Naive thymus-derived CD4-positive, alpha-beta T cell (primary cell): ENCODE results near the gene APPBP2. TPM values are rescaled to one million over a fixed set of nuclear protein-coding genes. Genes with fewer than 3 reads are reported as not detected.
"Not testable (repeated sequence)": the region's sequence is repeated elsewhere in the genome, so short reads cannot be mapped to it uniquely, and the experiment has no call there.

Experiments used
- ATAC-seq: fragments of 150-1000 bp; cut with Tn5 transposase; 2 replicates; pipeline ENCODE4 v1.10.0; 2021; ENCODE audit warnings: mild to moderate bottlenecking, moderate library complexity
- CTCF ChIA-PET: fragments of 350-600 bp; sonication (Branson Sonifier 250); formaldehyde crosslinking; loops from one replicate; lab custom pipeline; 2021; ENCODE audit warnings: antibody characterized with exemption; lab: Charles Lee
- POLR2A ChIA-PET: fragments of 350-600 bp; sonication (Branson Sonifier 250); formaldehyde crosslinking; loops from one replicate; lab custom pipeline; 2021; ENCODE audit warnings: antibody characterized with exemption, inconsistent platforms; lab: Charles Lee
- DNase-seq, 9 donors: peaks; one replicate each; pipeline versions ENCODE4 v3.0.0 to v3.0.0-alpha.2; 2020 to 2022; ENCODE audit warnings: mixed read lengths in 1 of 9
- H3K27ac ChIP-seq: one replicate; pipeline ENCODE4 v1.7.0; 2013; ENCODE audit warnings: mild to moderate bottlenecking, low read depth, low read length, moderate library complexity
- H3K27me3 ChIP-seq, 2 donors: one replicate each; pipeline ENCODE4 v1.7.0; 2013; ENCODE audit warnings: low read length in 2 of 2, mild to moderate bottlenecking in 2 of 2, moderate library complexity in 2 of 2; ENCODE audit not compliant: control insufficient read depth in 2 of 2, insufficient read depth in 2 of 2
- H3K36me3 ChIP-seq, 3 experiments: 1 replicate in 2 of 3; 2 replicates in 1 of 3; pipeline ENCODE4 v1.7.0; 2013; ENCODE audit warnings: low read length in 3 of 3, mild to moderate bottlenecking in 3 of 3, moderate library complexity in 1 of 3; ENCODE audit not compliant: insufficient read depth in 3 of 3, control insufficient read depth in 2 of 3
- H3K4me1 ChIP-seq, 2 donors: one replicate each; pipeline ENCODE4 v1.7.0; 2013; ENCODE audit warnings: low read length in 2 of 2, mild to moderate bottlenecking in 2 of 2, moderate library complexity in 1 of 2; ENCODE audit not compliant: control insufficient read depth in 2 of 2, insufficient read depth in 2 of 2
- H3K4me3 ChIP-seq: 2 replicates; pipeline ENCODE4 v1.7.0; 2013; ENCODE audit warnings: mild to moderate bottlenecking, low read length
- H3K9me3 ChIP-seq, 3 experiments: 1 replicate in 2 of 3; 2 replicates in 1 of 3; pipeline ENCODE4 v1.7.0; 2013; ENCODE audit warnings: low read length in 3 of 3; ENCODE audit not compliant: control insufficient read depth in 2 of 3
- H3K27ac Mint-ChIP-seq, 9 donors: one replicate each; pipeline ENCODE4 v1.8.0; 2020 to 2022; ENCODE audit warnings: mixed read lengths in 9 of 9, mild to moderate bottlenecking in 8 of 9, moderate library complexity in 5 of 9, inconsistent platforms in 2 of 9
- H3K27me3 Mint-ChIP-seq, 5 donors: one replicate each; pipeline ENCODE4 v1.8.0; 2021 to 2022; ENCODE audit warnings: mixed read lengths in 5 of 5, mild to moderate bottlenecking in 1 of 5
- H3K36me3 Mint-ChIP-seq, 5 donors: one replicate each; pipeline ENCODE4 v1.8.0; 2020 to 2022; ENCODE audit warnings: mixed read lengths in 5 of 5, mild to moderate bottlenecking in 3 of 5, inconsistent platforms in 1 of 5
- H3K4me1 Mint-ChIP-seq, 7 donors: one replicate each; pipeline ENCODE4 v1.8.0; 2020 to 2022; ENCODE audit warnings: mixed read lengths in 7 of 7, mild to moderate bottlenecking in 3 of 7, inconsistent platforms in 1 of 7
- H3K4me3 Mint-ChIP-seq, 10 donors: one replicate each; pipeline ENCODE4 v1.8.0; 2020 to 2022; ENCODE audit warnings: mild to moderate bottlenecking in 10 of 10, mixed read lengths in 10 of 10, moderate library complexity in 6 of 10, inconsistent platforms in 2 of 10
- H3K9me3 Mint-ChIP-seq, 11 donors: one replicate each; pipeline ENCODE4 v1.8.0; 2020 to 2022; ENCODE audit warnings: mixed read lengths in 11 of 11, mild to moderate bottlenecking in 4 of 11, inconsistent platforms in 1 of 11, moderate library complexity in 1 of 11
- intact Hi-C, 2 donors: fragments of 100-400 bp; cut with micrococcal nuclease; formaldehyde crosslinking; loops; one replicate each; pipeline ENCODE4 v1.15.1; 2023
- polyA plus RNA-seq, 2 donors: library from polyadenylated mRNA; unstranded; fragments of 300-500 nt; fragmentation: Illumina TruSeq; gene quantifications; one replicate each; pipeline ENCODE4 v1.2.3, GENCODE V29; 2021
- total RNA-seq, 6 experiments: library from RNA in 5 of 6; stranded (reverse) in 5 of 6; gene quantifications; 1 replicate in 5 of 6; 2 replicates in 1 of 6; pipeline ENCODE4 v1.2.3 and lab custom pipeline; 2021 to 2026

APPBP2 gene
- total and polyA plus RNA-seq, 7 experiments from 2014 or later, result 23.4 to 47.5 (median 29.0) TPM

DNA sequence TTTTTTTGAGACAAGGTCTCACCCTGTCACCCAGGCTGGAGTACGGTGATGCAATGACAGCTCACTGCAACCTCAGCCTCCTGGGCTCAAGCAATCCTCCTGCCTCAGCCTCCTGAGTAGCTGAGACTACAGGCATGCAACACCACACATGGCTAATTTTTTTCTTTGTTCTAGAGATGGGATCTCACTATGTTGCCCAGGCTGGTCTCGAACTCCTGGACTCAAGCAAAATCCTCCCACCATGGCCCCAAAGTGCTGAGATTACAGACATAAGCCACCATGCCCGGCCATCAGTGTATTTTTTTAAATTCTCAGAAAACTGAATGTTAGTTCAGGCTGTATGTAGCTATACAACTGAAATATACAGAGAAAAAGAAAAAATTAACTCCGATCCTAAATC, 6.2 kb downstream of the APPBP2 start:
- peaks cover 34 to 80% (median 73%) of the 10 kb centered on the region in 7 donors for H3K4me1 Mint-ChIP-seq
- H3K27me3 Mint-ChIP-seq, result no peaks in the 10 kb centered on the region
- no peak overlapping the region for H3K4me3 Mint-ChIP-seq
- peaks cover 0 to 13% (median 4%) of the 10 kb centered on the region in 5 donors for H3K36me3 Mint-ChIP-seq
- DNase-seq, result no peak
- intact Hi-C loops, result loop anchor here (10.0 kb wide), 2 partner anchors 385 to 955 kb away; partner anchors contain the start of gene DHX40 (in 1 of the 2)
- peaks cover 19 to 27% of the 10 kb centered on the region in 2 donors for H3K4me1 ChIP-seq
- no peak overlapping the region for H3K4me3 ChIP-seq
- no peak overlapping the region for H3K27ac Mint-ChIP-seq
- ATAC-seq, result no peak
- no peak overlapping the region for H3K27ac ChIP-seq
- peaks cover 0 to 7% (median 4%) of the 10 kb centered on the region in 3 experiments for H3K36me3 ChIP-seq
- H3K27me3 ChIP-seq, result no peaks in the 10 kb centered on the region
- no peaks in the 10 kb centered on the region for H3K9me3 Mint-ChIP-seq
- H3K9me3 ChIP-seq, result no peaks in the 10 kb centered on the region
- ChIA-PET POLR2A (no interaction called here), CTCF (no interaction called here)

DNA sequence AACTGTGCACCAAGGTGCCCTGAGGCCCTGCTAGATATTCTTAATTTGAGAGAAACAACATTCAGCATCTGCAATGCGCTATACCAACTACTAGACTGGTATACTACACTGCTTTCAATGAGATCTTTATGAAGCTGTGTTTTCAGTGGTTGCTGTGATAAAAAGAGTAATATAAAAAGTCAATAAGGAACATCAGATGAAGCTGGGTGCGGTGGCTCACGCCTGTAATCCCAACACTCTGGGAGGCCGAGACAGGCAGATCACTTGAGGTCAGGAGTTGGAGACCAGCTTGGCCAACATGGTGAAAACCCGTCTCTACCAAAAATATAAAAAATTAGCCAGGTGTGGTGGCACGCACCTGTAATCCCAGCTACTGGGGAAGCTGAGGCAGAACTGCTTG, 10.4 kb downstream of the APPBP2 start:
- CTCF ChIA-PET, result interaction anchor here (1.2 kb wide), 1 partner anchor 8 kb away, joined by 4 read pairs; no protein-coding TSS in a partner anchor
- H3K4me1 Mint-ChIP-seq, result peaks cover 12 to 65% (median 56%) of the 10 kb centered on the region in 7 donors
- H3K27me3 ChIP-seq, DNase-seq, intact Hi-C loops, H3K4me1 ChIP-seq, POLR2A ChIA-PET, H3K27ac ChIP-seq, H3K4me3 Mint-ChIP-seq, H3K4me3 ChIP-seq, H3K9me3 Mint-ChIP-seq, H3K27me3 Mint-ChIP-seq, H3K9me3 ChIP-seq, H3K27ac Mint-ChIP-seq, ATAC-seq: not testable (repeated sequence)
- H3K36me3 ChIP-seq, result peaks cover 0 to 12% (median 0%) of the 10 kb centered on the region in 3 experiments
- peaks cover 0 to 25% (median 19%) of the 10 kb centered on the region in 5 donors for H3K36me3 Mint-ChIP-seq

DNA sequence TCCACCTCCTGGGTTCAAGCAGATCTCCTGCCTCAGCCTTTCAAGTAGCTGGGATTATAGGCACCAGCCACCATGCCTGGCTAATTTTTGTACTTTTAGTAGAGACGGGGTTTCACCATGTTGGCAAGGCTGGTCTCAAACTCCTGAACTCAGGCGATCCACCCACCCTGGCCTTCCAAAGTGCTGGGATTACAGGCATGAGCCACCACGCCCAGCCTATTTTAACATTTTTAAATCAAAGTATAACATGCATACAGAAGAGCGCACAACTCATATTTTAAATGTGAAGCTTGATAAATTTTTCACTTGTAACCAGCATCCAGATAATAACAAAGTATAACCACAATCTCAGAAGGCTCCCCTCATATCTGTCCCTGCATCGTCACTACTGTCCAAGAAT, 10.8 kb downstream of the APPBP2 start:
- H3K4me1 ChIP-seq, DNase-seq, H3K9me3 Mint-ChIP-seq, H3K4me3 Mint-ChIP-seq, POLR2A ChIA-PET, H3K4me3 ChIP-seq, H3K27me3 ChIP-seq, intact Hi-C loops, H3K27ac ChIP-seq, ATAC-seq, H3K27me3 Mint-ChIP-seq, H3K9me3 ChIP-seq: not testable (repeated sequence)
- peak overlapping the region in 1 of 9 donors; percentile 31 for H3K27ac Mint-ChIP-seq
- H3K4me1 Mint-ChIP-seq, result peaks cover 9 to 63% (median 55%) of the 10 kb centered on the region in 7 donors
- H3K36me3 Mint-ChIP-seq, result peaks cover 0 to 23% (median 19%) of the 10 kb centered on the region in 5 donors
- CTCF ChIA-PET, result interaction anchor here (1.2 kb wide), 1 partner anchor 9 kb away, joined by 4 read pairs; no protein-coding TSS in a partner anchor
- H3K36me3 ChIP-seq, result peaks cover 0 to 12% (median 0%) of the 10 kb centered on the region in 3 experiments

- no peak for ATAC-seq
- Histone ChIP-seq H3K4me3 (no peak overlapping the region), H3K27me3 (no peaks in the 10 kb centered on the region), H3K9me3 (no peaks in the 10 kb centered on the region), H3K36me3 (peaks cover 0 to 12% (median 0%) of the 10 kb centered on the region in 3 experiments), H3K27ac (no peak overlapping the region), H3K4me1 (peaks cover 0 to 7% of the 10 kb centered on the region in 2 donors)
- POLR2A ChIA-PET, result no interaction called here
- intact Hi-C loops, result no loop called here
- H3K36me3 Mint-ChIP-seq, result peaks cover 0 to 23% (median 19%) of the 10 kb centered on the region in 5 donors
- no peaks in the 10 kb centered on the region for H3K27me3 Mint-ChIP-seq
- no peak overlapping the region for H3K4me3 Mint-ChIP-seq
- no peaks in the 10 kb centered on the region for H3K9me3 Mint-ChIP-seq
- H3K4me1 Mint-ChIP-seq, result peaks cover 9 to 69% (median 58%) of the 10 kb centered on the region in 7 donors
- H3K27ac Mint-ChIP-seq, result peak overlapping the region in 2 of 9 donors; percentile 3 to 63
- CTCF ChIA-PET, result interaction anchor here (1.2 kb wide), 1 partner anchor 9 kb away, joined by 4 read pairs; no protein-coding TSS in a partner anchor
- no peak for DNase-seq
Observed at GRCh38 chr17:60514500-60514899, 11.5 kb downstream of the APPBP2 start.

GRCh38 chr17:60514053-60514452, 12.0 kb downstream of the APPBP2 start:
- H3K4me1 ChIP-seq, result peaks cover 0 to 7% of the 10 kb centered on the region in 2 donors
- Mint-ChIP-seq H3K36me3 (peaks cover 0 to 23% (median 19%) of the 10 kb centered on the region in 5 donors), H3K4me1 (peaks cover 9 to 70% (median 60%) of the 10 kb centered on the region in 7 donors), H3K4me3 (no peak overlapping the region), H3K9me3 (no peaks in the 10 kb centered on the region), H3K27ac (peak overlapping the region in 2 of 9 donors; percentile 3 to 63), H3K27me3 (no peaks in the 10 kb centered on the region)
- H3K9me3 ChIP-seq, result no peaks in the 10 kb centered on the region
- ChIA-PET POLR2A (interaction anchor here (0.6 kb wide), 1 partner anchor 171 kb away, joined by 3 read pairs; no protein-coding TSS in a partner anchor), CTCF (no interaction called here)
- H3K36me3 ChIP-seq, result peaks cover 0 to 9% (median 0%) of the 10 kb centered on the region in 3 experiments
- H3K27me3 ChIP-seq, result no peaks in the 10 kb centered on the region
- H3K4me3 ChIP-seq, result no peak overlapping the region
- no peak overlapping the region for H3K27ac ChIP-seq
- ATAC-seq (no peak), DNase-seq (no peak)
- intact Hi-C loops, result no loop called here

DNA sequence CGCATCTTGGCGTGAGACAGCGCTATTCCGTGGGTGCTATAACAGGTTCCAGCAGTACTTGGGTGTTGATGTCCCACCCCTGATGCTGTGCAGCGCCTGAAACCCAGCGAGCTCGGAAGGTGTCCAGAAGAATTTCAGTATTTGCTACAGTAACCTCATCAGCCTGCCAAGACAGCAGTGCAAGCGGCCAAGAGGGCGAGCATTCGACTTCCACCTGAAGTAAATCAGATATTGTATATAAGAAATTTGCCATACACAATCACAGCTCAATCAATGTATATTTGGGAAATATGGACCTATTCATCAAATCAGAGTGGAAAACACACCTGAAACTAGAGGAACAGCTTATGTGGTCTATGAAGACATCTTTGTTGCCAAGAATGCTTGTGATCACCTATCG, 13.0 kb downstream of the APPBP2 start:
- peaks cover 0 to 5% (median 0%) of the 10 kb centered on the region in 3 experiments for H3K36me3 ChIP-seq
- H3K27me3 Mint-ChIP-seq, result no peaks in the 10 kb centered on the region
- ChIA-PET CTCF (interaction anchor here (0.6 to 0.7 kb wide), 2 partner anchors 79 to 1479 kb away, joined by 3 read pairs; no protein-coding TSS in a partner anchor), POLR2A (no interaction called here)
- H3K4me3 Mint-ChIP-seq, result no peak overlapping the region
- H3K9me3 Mint-ChIP-seq, result no peaks in the 10 kb centered on the region
- H3K4me1 ChIP-seq, result no peaks in the 10 kb centered on the region
- no peak overlapping the region for H3K27ac ChIP-seq
- H3K4me3 ChIP-seq, result no peak overlapping the region
- intact Hi-C loops, result no loop called here
- H3K9me3 ChIP-seq, result no peaks in the 10 kb centered on the region
- peak overlapping the region in 1 of 9 donors; percentile 28 for H3K27ac Mint-ChIP-seq
- peaks cover 7 to 70% (median 60%) of the 10 kb centered on the region in 7 donors for H3K4me1 Mint-ChIP-seq
- no peak for ATAC-seq
- no peak for DNase-seq
- no peaks in the 10 kb centered on the region for H3K27me3 ChIP-seq
- H3K36me3 Mint-ChIP-seq, result peaks cover 0 to 25% (median 19%) of the 10 kb centered on the region in 5 donors
